ENCODE data around the gene DYNLT4. TPM values are rescaled to one million over a fixed set of nuclear protein-coding genes. Genes with fewer than 3 reads are reported as not detected.

The DYNLT4 gene
- total RNA-seq, 1 experiment from 2014 or later, result 0.31 TPM

GRCh38 chr1:44788120-44788860 lies 18.9 kb downstream of the DYNLT4 start, which contains the start of gene BEST4 (continued):
- TF ChIP-seq PREB (CRISPR knock-in tag; IDR thresholded peaks at IDR 0.05; ENCODE audit: borderline replicate concordance), result no peak
- TF ChIP-seq NR1H2 (CRISPR knock-in tag; IDR thresholded peaks at IDR 0.05), result no peak
- TF ChIP-seq USF1 (CRISPR knock-in tag; IDR thresholded peaks at IDR 0.05), result no peak
- TF ChIP-seq ZNF396 (CRISPR knock-in tag; IDR thresholded peaks at IDR 0.05; ENCODE audit: borderline replicate concordance), result no peak
- no peak for TF ChIP-seq FOXP1 (CRISPR knock-in tag; IDR thresholded peaks at IDR 0.05; ENCODE audit: borderline replicate concordance)
- no peak for TF ChIP-seq MAX (CRISPR knock-in tag; IDR thresholded peaks at IDR 0.05)
- no peak for TF ChIP-seq SMAD3 (CRISPR knock-in tag; IDR thresholded peaks at IDR 0.05; ENCODE audit: borderline replicate concordance)
- TF ChIP-seq FOXJ3 (CRISPR knock-in tag; IDR thresholded peaks at IDR 0.05; ENCODE audit: borderline replicate concordance), result no peak
- TF ChIP-seq GABPB1 (CRISPR knock-in tag; IDR thresholded peaks at IDR 0.05), result no peak
- TF ChIP-seq CDX4 (CRISPR knock-in tag; IDR thresholded peaks at IDR 0.05; ENCODE audit: borderline replicate concordance), result no peak

- Mint-ChIP-seq H3K4me1 (peaks cover 35% of the 10 kb centered on the region), H3K36me3 (no peaks in the 10 kb centered on the region), H3K27me3 (ENCODE audit: low read depth) (peaks cover 12% of the 10 kb centered on the region), H3K4me3 (no peak overlapping the region), H3K9me3 (no peaks in the 10 kb centered on the region), H3K27ac (no peak overlapping the region)
- TF ChIP-seq ESRRA (CRISPR knock-in tag; IDR thresholded peaks at IDR 0.05; ENCODE audit: borderline replicate concordance), result no peak
- no peak for TF ChIP-seq EMX1 (CRISPR knock-in tag; IDR thresholded peaks at IDR 0.05)
- TF ChIP-seq FOXP4 (CRISPR knock-in tag; IDR thresholded peaks at IDR 0.05), result no peak
- no peak for TF ChIP-seq USF2 (CRISPR knock-in tag; IDR thresholded peaks at IDR 0.05)
- TF ChIP-seq ZNF423 (CRISPR knock-in tag; IDR thresholded peaks at IDR 0.05), result no peak
- TF ChIP-seq NFE2L1 (CRISPR knock-in tag; IDR thresholded peaks at IDR 0.05), result no peak
- no peak for TF ChIP-seq ZSCAN18 (CRISPR knock-in tag; IDR thresholded peaks at IDR 0.05)
- TF ChIP-seq ETV6 (CRISPR knock-in tag; IDR thresholded peaks at IDR 0.05), result no peak
- TF ChIP-seq NFYB (CRISPR knock-in tag; conservative IDR thresholded peaks at IDR 0.05; ENCODE audit: low read depth), result no peak
- TF ChIP-seq OVOL2 (CRISPR knock-in tag; IDR thresholded peaks at IDR 0.05; ENCODE audit: borderline replicate concordance), result no peak
- no peak for TF ChIP-seq GTF2I (CRISPR knock-in tag; conservative IDR thresholded peaks at IDR 0.05)
- no peak for TF ChIP-seq ZNF512 (CRISPR knock-in tag; IDR thresholded peaks at IDR 0.05; ENCODE audit: borderline replicate concordance)
- no peak for TF ChIP-seq GRHL2 (CRISPR knock-in tag; IDR thresholded peaks at IDR 0.05; ENCODE audit: insufficient replicate concordance, severe bottlenecking)
- TF ChIP-seq GABPB1 (CRISPR knock-in tag; IDR thresholded peaks at IDR 0.05), result no peak
- no peak for TF ChIP-seq ATF2 (CRISPR knock-in tag; IDR thresholded peaks at IDR 0.05; ENCODE audit: borderline replicate concordance, low read depth)
- TF ChIP-seq FOXK1 (CRISPR knock-in tag; IDR thresholded peaks at IDR 0.05), result no peak
- ChIA-PET POLR2A (interaction anchor here (0.6 to 1.9 kb wide), 4 partner anchors 12 to 211 kb away, joined by 4 to 10 read pairs (median 8); no protein-coding TSS in a partner anchor), CTCF (interaction anchor here (0.8 to 3.7 kb wide), 10 partner anchors 12 to 516 kb away, joined by 3 to 20 read pairs (median 4); partner anchors contain the start of genes BTBD19, DYNLT4, HECTD3 and PLK3)
- ATAC-seq (no peak), DNase-seq (ENCODE audit: low spot score) (no peak)
These were observed 19.6 kb downstream of the DYNLT4 start for GRCh38 chr1:44787506-44787905.

All from WTC11 (cell line).